ENCODE results near the gene PTK6. TPM values are rescaled to one million over a fixed set of nuclear protein-coding genes. Genes with fewer than 3 reads are reported as not detected.

Gene PTK6
- total and polyA plus RNA-seq, 2 of the 13 experiments (the other 11 are each of a cell fraction or from before 2014, with no cell fraction given), result 0.08 TPM; not detected in 1

DNA sequence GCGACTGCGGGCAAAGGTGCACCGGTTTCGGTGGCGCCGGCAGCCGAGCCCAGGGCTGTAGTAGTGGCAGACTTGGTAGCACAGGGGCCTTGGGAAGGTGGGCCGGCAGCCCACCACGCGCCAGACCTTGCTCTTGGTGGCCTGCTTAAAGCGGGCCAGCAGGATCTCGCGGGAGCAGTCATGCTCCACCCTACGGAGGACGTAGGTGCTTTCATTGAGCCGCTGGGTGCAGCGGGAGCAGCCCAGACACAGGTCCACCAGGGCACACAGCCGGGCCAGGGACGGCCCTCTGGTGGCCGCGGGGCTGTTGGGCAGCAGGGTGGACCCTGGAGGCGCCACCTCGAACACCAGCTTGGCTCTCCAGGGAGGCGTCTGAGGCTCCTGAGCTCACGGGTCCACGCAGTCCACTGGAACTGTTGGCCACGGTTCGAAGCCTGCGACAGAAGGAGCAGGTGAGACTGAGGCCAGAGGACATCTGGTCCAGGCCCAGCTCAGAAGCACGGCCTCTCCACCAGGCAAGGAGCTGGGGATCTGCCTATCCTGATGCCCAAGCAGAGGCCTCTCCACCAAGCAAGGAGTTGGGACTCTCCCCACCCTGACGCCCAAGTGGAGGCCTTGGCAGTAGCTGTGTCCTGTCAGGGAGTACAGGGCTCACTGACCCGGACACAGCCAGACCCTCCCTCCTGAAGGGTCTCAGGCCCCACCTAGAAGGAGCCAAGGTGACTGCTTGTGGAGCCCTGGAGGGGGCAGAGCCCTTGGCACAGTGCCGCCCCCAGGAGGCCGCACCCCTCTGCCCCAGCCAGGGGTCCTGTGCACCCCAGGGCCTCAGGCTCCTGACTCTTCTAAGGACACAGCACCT lies 35.8 kb upstream of the PTK6 start (continued):
- TF ChIP-seq, protein P1, sequence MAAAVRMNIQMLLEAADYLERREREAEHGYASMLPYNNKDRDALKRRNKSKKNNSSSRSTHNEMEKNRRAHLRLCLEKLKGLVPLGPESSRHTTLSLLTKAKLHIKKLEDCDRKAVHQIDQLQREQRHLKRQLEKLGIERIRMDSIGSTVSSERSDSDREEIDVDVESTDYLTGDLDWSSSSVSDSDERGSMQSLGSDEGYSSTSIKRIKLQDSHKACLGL (CRISPR knock-in tag; IDR thresholded peaks at IDR 0.05), result 0 out of 2 replicates have a peak, but pooled peaks have one; percentile 60
- TF ChIP-seq TEAD3 (CRISPR knock-in tag; optimal IDR thresholded peaks at IDR 0.05; ENCODE audit: borderline replicate concordance) (peak; percentile 18), ZBTB7B (CRISPR knock-in tag; IDR thresholded peaks at IDR 0.05) (peak; percentile 63), STAT5B (CRISPR knock-in tag; IDR thresholded peaks at IDR 0.05) (peak; percentile 31; the same call in 1 of the 2 replicates), YEATS2 (CRISPR knock-in tag; IDR thresholded peaks at IDR 0.05; ENCODE audit: borderline replicate concordance) (peak; percentile 9; the same call in 1 of the 2 replicates), SIX4 (CRISPR knock-in tag; IDR thresholded peaks at IDR 0.05) (no peak), RXRA (CRISPR knock-in tag; IDR thresholded peaks at IDR 0.05) (peak; percentile 82; the same call in 1 of the 2 replicates), EEA1 (CRISPR knock-in tag; IDR thresholded peaks at IDR 0.05; ENCODE audit: borderline replicate concordance) (0 out of 2 replicates have a peak, but pooled peaks have one; percentile 79), IKZF4 (CRISPR knock-in tag; IDR thresholded peaks at IDR 0.05; ENCODE audit: borderline replicate concordance, low read depth, not compliant biosample characterization) (no peak), ZNF788 (CRISPR knock-in tag; IDR thresholded peaks at IDR 0.05; ENCODE audit: borderline replicate concordance) (no peak; the same call in 1 of the 2 replicates), FOXO1 (CRISPR knock-in tag; IDR thresholded peaks at IDR 0.05) (peak; percentile 41; the same call in 1 of the 2 replicates), TBX2 (CRISPR knock-in tag; IDR thresholded peaks at IDR 0.05; ENCODE audit: borderline replicate concordance) (peak; percentile 16; the same call in 1 of the 2 replicates), HIVEP1 (CRISPR knock-in tag; IDR thresholded peaks at IDR 0.05) (0 out of 2 replicates have a peak, but pooled peaks have one; percentile 65), ZNF572 (CRISPR knock-in tag; IDR thresholded peaks at IDR 0.05) (0 out of 2 replicates have a peak, but pooled peaks have one; percentile 8), NRL (CRISPR knock-in tag; IDR thresholded peaks at IDR 0.05; ENCODE audit: borderline replicate concordance) (peak; percentile 37; the same call in 1 of the 2 replicates), SP1 (IDR thresholded peaks at IDR 0.05) (no peak), SP1 (CRISPR knock-in tag; IDR thresholded peaks at IDR 0.05) (peak; percentile 38; the same call in 1 of the 2 replicates), MTA1 (CRISPR knock-in tag; IDR thresholded peaks at IDR 0.05; ENCODE audit: borderline replicate concordance) (peak; percentile 45; the same call in 1 of the 2 replicates), CBX5 (CRISPR knock-in tag; IDR thresholded peaks at IDR 0.05; ENCODE audit: borderline replicate concordance) (0 out of 2 replicates have a peak, but pooled peaks have one; percentile 32), NFRKB (IDR thresholded peaks at IDR 0.05) (no peak)
- TF ChIP-seq, protein P2, sequence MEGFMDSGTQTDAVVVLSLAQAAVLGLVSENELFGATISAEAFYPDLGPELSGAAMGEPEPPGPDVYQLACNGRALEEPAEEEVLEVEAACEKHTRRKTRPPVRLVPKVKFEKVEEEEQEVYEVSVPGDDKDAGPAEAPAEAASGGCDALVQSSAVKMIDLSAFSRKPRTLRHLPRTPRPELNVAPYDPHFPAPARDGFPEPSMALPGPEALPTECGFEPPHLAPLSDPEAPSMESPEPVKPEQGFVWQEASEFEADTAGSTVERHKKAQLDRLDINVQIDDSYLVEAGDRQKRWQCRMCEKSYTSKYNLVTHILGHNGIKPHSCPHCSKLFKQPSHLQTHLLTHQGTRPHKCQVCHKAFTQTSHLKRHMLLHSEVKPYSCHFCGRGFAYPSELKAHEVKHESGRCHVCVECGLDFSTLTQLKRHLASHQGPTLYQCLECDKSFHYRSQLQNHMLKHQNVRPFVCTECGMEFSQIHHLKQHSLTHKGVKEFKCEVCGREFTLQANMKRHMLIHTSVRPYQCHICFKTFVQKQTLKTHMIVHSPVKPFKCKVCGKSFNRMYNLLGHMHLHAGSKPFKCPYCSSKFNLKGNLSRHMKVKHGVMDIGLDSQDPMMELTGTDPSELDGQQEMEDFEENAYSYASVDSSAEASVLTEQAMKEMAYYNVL (CRISPR knock-in tag; IDR thresholded peaks at IDR 0.05; ENCODE audit: borderline replicate concordance), result peak; percentile 52; the same call in 1 of the 2 replicates
- TF ChIP-seq, protein P3, sequence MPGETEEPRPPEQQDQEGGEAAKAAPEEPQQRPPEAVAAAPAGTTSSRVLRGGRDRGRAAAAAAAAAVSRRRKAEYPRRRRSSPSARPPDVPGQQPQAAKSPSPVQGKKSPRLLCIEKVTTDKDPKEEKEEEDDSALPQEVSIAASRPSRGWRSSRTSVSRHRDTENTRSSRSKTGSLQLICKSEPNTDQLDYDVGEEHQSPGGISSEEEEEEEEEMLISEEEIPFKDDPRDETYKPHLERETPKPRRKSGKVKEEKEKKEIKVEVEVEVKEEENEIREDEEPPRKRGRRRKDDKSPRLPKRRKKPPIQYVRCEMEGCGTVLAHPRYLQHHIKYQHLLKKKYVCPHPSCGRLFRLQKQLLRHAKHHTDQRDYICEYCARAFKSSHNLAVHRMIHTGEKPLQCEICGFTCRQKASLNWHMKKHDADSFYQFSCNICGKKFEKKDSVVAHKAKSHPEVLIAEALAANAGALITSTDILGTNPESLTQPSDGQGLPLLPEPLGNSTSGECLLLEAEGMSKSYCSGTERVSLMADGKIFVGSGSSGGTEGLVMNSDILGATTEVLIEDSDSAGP (CRISPR knock-in tag; IDR thresholded peaks at IDR 0.05; ENCODE audit: borderline replicate concordance), result peak; percentile 58
- TF ChIP-seq, protein P4, sequence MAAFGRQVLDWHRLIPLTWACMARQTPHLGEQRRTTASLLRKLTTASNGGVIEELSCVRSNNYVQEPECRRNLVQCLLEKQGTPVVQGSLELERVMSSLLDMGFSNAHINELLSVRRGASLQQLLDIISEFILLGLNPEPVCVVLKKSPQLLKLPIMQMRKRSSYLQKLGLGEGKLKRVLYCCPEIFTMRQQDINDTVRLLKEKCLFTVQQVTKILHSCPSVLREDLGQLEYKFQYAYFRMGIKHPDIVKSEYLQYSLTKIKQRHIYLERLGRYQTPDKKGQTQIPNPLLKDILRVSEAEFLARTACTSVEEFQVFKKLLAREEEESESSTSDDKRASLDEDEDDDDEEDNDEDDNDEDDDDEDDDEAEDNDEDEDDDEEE (CRISPR knock-in tag; IDR thresholded peaks at IDR 0.05), result peak; percentile 44; the same call in 1 of the 2 replicates

All from HepG2 (cell line).